ENCODE measurements around the gene BTN2A1.

GRCh38 chr6:26416288-26416687 lies 41.5 kb upstream of the BTN2A1 start:
- TF ChIP-seq EP300 (IDR thresholded peaks at IDR 0.05) (no peak), POLR2A (IDR thresholded peaks at IDR 0.05; ENCODE audit: low read depth) (no peak)
- TF ChIP-seq, protein P1, sequence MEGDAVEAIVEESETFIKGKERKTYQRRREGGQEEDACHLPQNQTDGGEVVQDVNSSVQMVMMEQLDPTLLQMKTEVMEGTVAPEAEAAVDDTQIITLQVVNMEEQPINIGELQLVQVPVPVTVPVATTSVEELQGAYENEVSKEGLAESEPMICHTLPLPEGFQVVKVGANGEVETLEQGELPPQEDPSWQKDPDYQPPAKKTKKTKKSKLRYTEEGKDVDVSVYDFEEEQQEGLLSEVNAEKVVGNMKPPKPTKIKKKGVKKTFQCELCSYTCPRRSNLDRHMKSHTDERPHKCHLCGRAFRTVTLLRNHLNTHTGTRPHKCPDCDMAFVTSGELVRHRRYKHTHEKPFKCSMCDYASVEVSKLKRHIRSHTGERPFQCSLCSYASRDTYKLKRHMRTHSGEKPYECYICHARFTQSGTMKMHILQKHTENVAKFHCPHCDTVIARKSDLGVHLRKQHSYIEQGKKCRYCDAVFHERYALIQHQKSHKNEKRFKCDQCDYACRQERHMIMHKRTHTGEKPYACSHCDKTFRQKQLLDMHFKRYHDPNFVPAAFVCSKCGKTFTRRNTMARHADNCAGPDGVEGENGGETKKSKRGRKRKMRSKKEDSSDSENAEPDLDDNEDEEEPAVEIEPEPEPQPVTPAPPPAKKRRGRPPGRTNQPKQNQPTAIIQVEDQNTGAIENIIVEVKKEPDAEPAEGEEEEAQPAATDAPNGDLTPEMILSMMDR (IDR thresholded peaks at IDR 0.05): no peak
